ENCODE data around the gene C11orf97. TPM values are rescaled to one million over a fixed set of nuclear protein-coding genes. Genes with fewer than 3 reads are reported as not detected.
A peak's percentile ranks its signal among the peaks of the same experiment; 100 is the strongest.

The C11orf97 gene
- total and polyA plus RNA-seq, 2 of the 8 experiments (the other 6 are each of a cell fraction or from before 2014, with no cell fraction given) = not detected

DNA sequence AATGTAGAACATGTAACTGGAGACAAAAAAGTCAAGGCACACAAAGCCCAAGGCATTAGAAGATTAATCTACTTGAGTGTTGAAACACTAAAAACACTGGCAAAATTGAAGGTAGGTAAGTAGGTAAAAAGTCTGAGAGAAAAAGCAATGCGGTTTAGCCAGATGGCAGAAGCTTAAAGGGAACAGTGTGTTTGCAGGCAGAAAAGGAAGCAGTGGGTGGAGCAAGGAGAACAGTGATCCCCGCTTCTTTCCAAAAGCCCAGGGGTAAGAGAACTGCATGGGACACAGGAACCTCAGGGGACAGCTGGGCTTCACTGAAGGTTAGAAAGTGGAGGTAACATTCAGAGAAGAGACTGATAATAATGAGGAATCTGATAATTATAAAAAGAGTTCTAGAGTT, 34.6 kb upstream of the C11orf97 start:
- no peaks in the 10 kb centered on the region for H3K9me3 ChIP-seq (ENCODE audit: insufficient read depth in 2 of 2, low read depth in 1 of 2, low read length in 1 of 2)
- H2BK120ac ChIP-seq (replicated peaks; ENCODE audit: low read depth, low read length) = no peak overlapping the region
- H2BK20ac ChIP-seq (ENCODE audit: low read length) = no peak overlapping the region
- H3K79me1 ChIP-seq (ENCODE audit: low read depth, low read length) = no peaks in the 10 kb centered on the region
- H2AK5ac ChIP-seq (ENCODE audit: low read depth, low read length) = no peak overlapping the region
- H3K9ac ChIP-seq (replicated peaks in 1 of 4; ENCODE audit: extremely low read depth in 1 of 4, low read depth in 3 of 4, low read length in 3 of 4) = no peak overlapping the region
- peaks cover 0 to 1% of the 10 kb centered on the region in 2 experiments for H4K20me1 ChIP-seq (replicated peaks in 1 of 2; ENCODE audit: control insufficient read depth in 1 of 2, insufficient read depth in 2 of 2, low read length in 2 of 2)
- FAIRE-seq (peak; percentile 28), DNase-seq (ENCODE audit: low read depth in 1 of 2, low spot score in 2 of 2) (no peak)
- no peak overlapping the region for H3K4ac ChIP-seq (replicated peaks; ENCODE audit: insufficient read length, low read depth, low read length)
- no peaks in the 10 kb centered on the region for H3K79me2 ChIP-seq (ENCODE audit: control insufficient read depth in 1 of 2, insufficient read depth in 2 of 2, low read length in 2 of 2)
- H4K91ac ChIP-seq (replicated peaks; ENCODE audit: insufficient read length, low read length) = no peak overlapping the region
- H3K56ac ChIP-seq (replicated peaks; ENCODE audit: insufficient read length, low read depth, low read length) = no peak overlapping the region
- CTCF ChIA-PET (ENCODE audit: partially characterized antibody) = interaction anchor here (0.6 kb wide), 1 partner anchor 174 kb away, joined by 3 read pairs; no protein-coding TSS in a partner anchor
- no peak overlapping the region for H3K14ac ChIP-seq (ENCODE audit: insufficient read length)
- POLR2A ChIA-PET (ENCODE audit: partially characterized antibody) = interaction anchor here (1.0 to 1.3 kb wide), 2 partner anchors 16 to 17 kb away, joined by 3 read pairs; partner anchors contain the start of gene MRE11
- WGBS, 2 experiments (ENCODE audit: extremely low coverage in 1 of 2, insufficient coverage in 1 of 2, insufficient read length in 1 of 2, insufficient replicate concordance in 2 of 2, low coverage in 1 of 2, low lambda C conversion rate in 2 of 2, missing lambda C conversion rate in 1 of 2) = 73% methylated on average over 2 of the region's 2 CpGs; no CpG with 5 or more reads in 1 of the 2 experiments
- H3K23me2 ChIP-seq (ENCODE audit: low read depth, low read length) = no peaks in the 10 kb centered on the region
- H4K5ac ChIP-seq (ENCODE audit: insufficient read length, low read depth, low read length) = no peak overlapping the region
- H2AFZ ChIP-seq (ENCODE audit: low read length) = no peak overlapping the region
- no peak overlapping the region for H2BK12ac ChIP-seq (ENCODE audit: low read depth, low read length)
- H3K18ac ChIP-seq (ENCODE audit: extremely low read depth, low read length) = no peak overlapping the region
- H3K27ac ChIP-seq (ENCODE audit: low read depth, low read length) = no peak overlapping the region
- TF ChIP-seq TBP (IDR thresholded peaks at IDR 0.05; ENCODE audit: low read depth, low read length) = no peak
- no peak for TF ChIP-seq ASH2L (IDR thresholded peaks at IDR 0.05; ENCODE audit: low read length)
- no peak for TF ChIP-seq POLR2AphosphoS5 (IDR thresholded peaks at IDR 0.05; ENCODE audit: low read depth, low read length)
- TF ChIP-seq TEAD4 (IDR thresholded peaks at IDR 0.05; ENCODE audit: low read depth, low read length) = no peak
- H4K8ac ChIP-seq (ENCODE audit: extremely low read depth, insufficient read depth, low read length) = no peak overlapping the region
- peaks cover 2 to 49% (median 14%) of the 10 kb centered on the region in 4 experiments; a peak in 5 of 8 replicates for H3K36me3 ChIP-seq (ENCODE audit: control insufficient read depth in 2 of 4, insufficient read depth in 4 of 4, low read length in 3 of 4)
- H3K27me3 ChIP-seq (replicated peaks in 1 of 4; ENCODE audit: control insufficient read depth in 3 of 4, extremely low read depth in 1 of 4, insufficient read depth in 3 of 4, low read length in 3 of 4) = no peaks in the 10 kb centered on the region
- H2BK15ac ChIP-seq (ENCODE audit: low read length) = no peak overlapping the region
- no peak overlapping the region for H3K4me2 ChIP-seq (ENCODE audit: insufficient read depth in 1 of 2, low read depth in 2 of 2, low read length in 2 of 2)
- H3K4me1 ChIP-seq (replicated peaks in 1 of 4; ENCODE audit: control insufficient read depth in 3 of 4, insufficient read depth in 4 of 4, low read length in 3 of 4) = peaks cover 0 to 4% (median 3%) of the 10 kb centered on the region in 4 experiments; a peak in 4 of 7 replicates
- no peak overlapping the region for H3K4me3 ChIP-seq (ENCODE audit: extremely low read depth in 1 of 4, insufficient read depth in 2 of 4, low read depth in 3 of 4, low read length in 4 of 4)
- no peak overlapping the region for H3K23ac ChIP-seq (ENCODE audit: insufficient read length)
- no peak overlapping the region for H2BK5ac ChIP-seq (ENCODE audit: low read depth, low read length)

All from H1 (cell line).